ENCODE results near the gene PILRB.
"Not testable (repeated sequence)": the region's sequence is repeated elsewhere in the genome, so short reads cannot be mapped to it uniquely, and the experiment has no call there.

The PILRB gene

GRCh38 chr7:100378114-100378755 lies 20.3 kb downstream of the PILRB start:
- DNase-seq, result no peak

GRCh38 chr7:100380196-100380595 lies 22.3 kb downstream of the PILRB start:
- no peak for DNase-seq

GRCh38 chr7:100381531-100382233 lies 23.8 kb downstream of the PILRB start:
- not testable (repeated sequence) for DNase-seq

GRCh38 chr7:100382234-100382853 lies 24.4 kb downstream of the PILRB start:
- DNase-seq, result not testable (repeated sequence)

- no peak for DNase-seq
Observed at GRCh38 chr7:100384628-100385294, 26.8 kb downstream of the PILRB start.

- DNase-seq, result no peak
Observed at GRCh38 chr7:100386940-100387339, 29.0 kb downstream of the PILRB start.

- no peak for DNase-seq
Observed at GRCh38 chr7:100387695-100388094, 29.8 kb downstream of the PILRB start.

GRCh38 chr7:100389437-100390088 lies 31.6 kb downstream of the PILRB start:
- DNase-seq, result no peak

DNA sequence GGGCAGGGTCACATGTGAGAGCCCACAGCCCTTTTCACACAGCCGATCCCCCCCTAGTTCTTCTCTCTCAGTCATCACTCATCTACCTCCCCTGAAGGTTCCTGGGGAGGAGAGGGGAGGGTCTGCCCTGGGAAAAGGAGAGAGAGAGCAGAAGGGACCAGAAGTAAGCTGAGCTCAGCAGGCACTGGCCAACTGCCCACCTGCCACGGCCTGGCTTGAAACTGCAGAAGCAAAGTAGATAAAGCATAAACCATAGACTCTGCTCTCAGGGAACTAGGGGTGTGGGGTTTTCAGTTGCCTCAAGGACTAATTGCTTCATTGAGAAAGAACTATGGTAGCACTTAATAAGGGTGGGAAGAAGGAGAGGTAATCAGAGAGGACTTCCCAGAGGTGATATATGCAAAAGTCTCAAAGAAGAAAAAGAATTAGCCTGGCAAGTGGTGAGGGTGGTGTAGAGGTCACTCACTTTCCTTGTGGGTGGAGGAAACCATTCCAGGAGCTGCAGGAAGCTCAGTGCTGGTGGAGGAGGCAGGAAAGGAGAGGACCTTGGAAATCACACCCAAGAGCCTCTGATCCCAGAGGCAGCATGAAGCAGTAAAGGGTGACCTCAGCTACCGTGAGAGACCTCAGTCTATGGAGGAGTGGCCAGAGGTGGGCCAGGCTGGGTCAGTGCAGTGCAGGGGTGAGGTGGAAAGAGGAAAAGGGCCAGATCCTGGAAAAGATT lies 32.5 kb downstream of the PILRB start:
- no peak for DNase-seq

DNA sequence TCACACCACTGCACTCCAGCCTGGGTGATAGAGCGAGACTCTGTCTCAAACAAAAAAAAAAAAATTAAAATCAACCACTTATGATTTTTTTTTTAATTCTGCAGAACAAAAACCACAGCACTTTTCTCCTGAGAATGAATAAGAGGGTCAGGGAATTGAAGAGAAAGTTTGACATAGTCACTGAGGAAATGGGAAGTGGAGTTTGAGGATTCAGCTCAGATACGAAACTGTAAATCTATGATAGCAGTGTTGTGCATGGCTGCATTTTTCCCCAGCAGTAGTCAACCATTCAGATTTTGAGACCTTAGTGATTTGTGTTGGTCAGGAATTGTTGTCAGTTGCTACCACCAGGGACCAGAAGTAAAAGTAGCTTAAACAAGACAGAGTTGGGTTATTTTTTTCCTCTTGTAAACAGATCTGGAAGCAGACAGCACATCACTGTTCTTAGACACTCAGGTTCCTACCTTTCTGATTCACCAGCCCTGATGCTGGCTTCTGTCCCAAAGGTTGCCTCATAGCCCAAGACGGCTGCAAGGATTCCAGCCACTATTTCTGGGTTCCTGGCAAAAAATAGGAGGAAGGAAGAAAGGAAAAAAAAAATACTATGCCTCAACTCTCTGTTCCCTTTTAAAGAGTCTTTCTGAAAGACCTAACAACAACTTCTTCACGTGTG lies 35.5 kb downstream of the PILRB start:
- no peak for DNase-seq

- DNase-seq, result no peak
Observed at GRCh38 chr7:100394077-100394476, 36.2 kb downstream of the PILRB start.

DNA sequence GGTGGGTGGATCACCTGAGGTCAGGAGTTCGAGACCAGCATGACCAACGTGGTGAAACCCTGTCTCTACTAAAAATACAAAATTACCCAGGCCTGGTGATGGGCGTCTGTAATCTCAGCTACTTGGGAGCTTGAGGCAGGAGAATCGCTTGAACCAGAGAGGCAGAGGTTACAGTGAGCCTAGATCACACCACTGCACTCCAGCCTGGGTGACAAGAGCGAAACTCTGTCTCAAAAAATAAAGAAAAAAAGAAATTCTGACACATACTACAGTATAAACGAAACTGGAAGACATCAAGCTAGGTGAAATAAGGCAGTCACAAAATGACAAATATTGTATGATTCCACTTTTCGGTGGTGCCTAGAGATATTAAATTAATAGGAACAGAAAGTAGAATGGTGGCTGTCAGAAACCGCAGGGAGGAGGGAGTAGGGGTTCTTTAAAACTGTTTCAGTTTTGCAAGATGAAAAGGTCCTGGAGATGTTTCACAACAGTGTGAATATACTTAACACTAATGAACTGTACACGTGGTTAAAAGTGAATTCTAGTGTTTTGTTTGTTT lies 38.6 kb downstream of the PILRB start:
- no peak for DNase-seq

DNA sequence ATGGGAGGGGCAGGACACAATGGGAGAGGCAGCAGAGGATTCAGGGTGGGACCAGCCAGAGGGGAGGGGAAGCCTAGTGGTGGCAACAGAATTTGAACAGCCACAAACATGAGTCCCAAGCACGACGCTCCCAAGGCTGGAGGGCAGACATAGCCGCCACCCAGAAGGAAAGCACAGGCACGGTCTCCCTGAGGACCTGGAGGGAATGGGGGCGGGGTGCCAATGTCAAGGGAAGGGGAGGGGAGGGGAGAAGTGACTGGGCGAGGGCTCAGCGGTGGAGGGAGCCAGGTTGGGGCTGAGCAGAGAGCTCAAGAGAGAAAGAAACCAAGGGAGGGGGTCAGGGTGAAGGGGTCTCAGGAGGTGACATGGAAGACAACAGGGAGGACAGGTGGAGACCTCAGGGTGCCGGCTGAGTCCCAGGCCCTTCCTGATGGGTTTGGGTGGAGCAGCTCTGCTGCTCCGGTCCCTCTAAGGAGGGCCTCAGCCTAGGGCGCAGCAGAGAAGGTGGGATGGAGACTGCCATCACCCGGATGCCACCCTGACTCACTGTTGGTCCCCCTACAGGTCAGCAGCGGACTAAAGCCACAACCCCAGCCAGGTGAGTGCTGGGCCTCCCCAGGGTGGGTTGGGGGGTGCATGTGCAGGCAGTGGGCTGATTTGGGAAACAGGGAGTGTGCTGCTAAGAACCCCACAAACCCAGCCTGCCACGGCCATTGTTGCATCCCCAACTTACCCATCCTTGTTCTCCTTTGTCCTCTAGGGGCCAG lies 39.6 kb downstream of the PILRB start:
- no peak for DNase-seq

DNA sequence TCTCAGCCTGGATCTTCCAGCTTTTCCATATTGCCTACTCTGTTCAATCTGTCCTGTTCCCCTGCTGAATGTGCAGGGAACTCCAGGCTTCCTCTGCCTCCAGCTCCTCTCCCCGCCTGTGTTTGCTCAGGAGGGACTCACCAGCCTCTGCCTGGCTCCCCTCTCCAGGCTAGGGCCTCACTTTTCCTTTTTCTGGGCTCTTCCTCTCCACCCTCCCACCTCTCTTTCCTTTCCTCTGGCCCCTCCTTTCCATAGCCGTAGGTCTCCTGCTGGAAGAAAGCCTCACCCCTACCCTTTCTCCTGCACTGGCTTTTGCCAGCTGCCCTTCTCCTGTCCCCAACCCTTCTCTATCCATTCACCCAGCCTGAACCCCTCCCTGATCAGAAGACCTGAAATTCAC lies 40.3 kb downstream of the PILRB start:
- DNase-seq, result no peak

- DNase-seq, result no peak
Observed at GRCh38 chr7:100400041-100400440, 42.1 kb downstream of the PILRB start.

DNA sequence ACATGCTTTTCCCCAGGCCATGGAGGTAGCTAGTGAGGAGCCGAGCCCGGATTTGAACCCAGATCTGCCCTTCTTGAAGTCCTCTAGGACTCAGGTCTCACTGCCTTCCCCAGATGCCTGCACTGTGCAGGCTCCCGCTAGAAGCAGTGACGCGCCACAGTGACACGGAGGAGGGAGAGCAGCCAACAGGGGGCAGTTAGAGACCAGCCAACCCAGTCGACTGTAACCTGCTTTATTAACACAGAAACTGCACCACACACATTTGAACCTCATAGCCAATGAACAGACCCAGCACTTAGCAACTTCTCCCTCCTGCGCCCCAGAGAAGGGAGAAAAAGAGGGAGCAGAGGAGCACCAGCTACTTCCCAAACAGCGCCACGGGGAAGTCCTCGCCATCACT lies 42.7 kb downstream of the PILRB start:
- DNase-seq, result no peak

- DNase-seq, result no peak
Observed at GRCh38 chr7:100401811-100402210, 43.9 kb downstream of the PILRB start.

- no peak for DNase-seq
Observed at GRCh38 chr7:100402241-100402640, 44.3 kb downstream of the PILRB start.

- no peak for DNase-seq
Observed at GRCh38 chr7:100406767-100407166, 48.9 kb downstream of the PILRB start.

- DNase-seq, result no peak
Observed at GRCh38 chr7:100407285-100408180, 49.6 kb downstream of the PILRB start.

Measured in DMS153 (cell line).